ENCODE results near the gene HDAC10.

Gene HDAC10

DNA sequence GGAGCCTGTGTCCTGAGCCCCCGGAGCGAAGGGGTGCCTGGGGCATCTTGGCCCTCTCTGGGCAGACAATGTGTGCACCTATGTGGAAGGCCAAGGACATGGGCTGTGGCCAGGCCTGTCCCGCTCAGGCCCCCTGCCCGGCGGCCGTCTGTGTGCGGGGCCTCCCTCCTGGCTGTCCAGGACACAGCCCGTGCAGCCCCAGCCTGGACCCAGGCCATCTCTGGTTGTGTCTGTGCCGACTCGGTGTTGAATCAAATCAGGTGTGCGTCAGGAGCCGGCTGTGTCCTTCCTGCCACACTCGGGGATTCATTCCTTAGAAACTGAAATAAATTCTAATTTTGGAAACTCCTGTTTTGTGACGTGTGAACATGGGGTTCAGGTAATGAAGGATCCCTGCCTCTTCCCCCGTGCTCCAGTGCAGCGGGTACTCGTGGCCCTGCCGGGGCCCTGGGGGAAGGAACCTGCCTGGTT lies 51.8 kb downstream of the HDAC10 start:
- no peak for DNase-seq

- DNase-seq: no peak
Measured at GRCh38 chr22:50198624-50199017, 52.4 kb downstream of the HDAC10 start.

- no peak for DNase-seq
Measured at GRCh38 chr22:50197856-50198623, 53.0 kb downstream of the HDAC10 start.

DNA sequence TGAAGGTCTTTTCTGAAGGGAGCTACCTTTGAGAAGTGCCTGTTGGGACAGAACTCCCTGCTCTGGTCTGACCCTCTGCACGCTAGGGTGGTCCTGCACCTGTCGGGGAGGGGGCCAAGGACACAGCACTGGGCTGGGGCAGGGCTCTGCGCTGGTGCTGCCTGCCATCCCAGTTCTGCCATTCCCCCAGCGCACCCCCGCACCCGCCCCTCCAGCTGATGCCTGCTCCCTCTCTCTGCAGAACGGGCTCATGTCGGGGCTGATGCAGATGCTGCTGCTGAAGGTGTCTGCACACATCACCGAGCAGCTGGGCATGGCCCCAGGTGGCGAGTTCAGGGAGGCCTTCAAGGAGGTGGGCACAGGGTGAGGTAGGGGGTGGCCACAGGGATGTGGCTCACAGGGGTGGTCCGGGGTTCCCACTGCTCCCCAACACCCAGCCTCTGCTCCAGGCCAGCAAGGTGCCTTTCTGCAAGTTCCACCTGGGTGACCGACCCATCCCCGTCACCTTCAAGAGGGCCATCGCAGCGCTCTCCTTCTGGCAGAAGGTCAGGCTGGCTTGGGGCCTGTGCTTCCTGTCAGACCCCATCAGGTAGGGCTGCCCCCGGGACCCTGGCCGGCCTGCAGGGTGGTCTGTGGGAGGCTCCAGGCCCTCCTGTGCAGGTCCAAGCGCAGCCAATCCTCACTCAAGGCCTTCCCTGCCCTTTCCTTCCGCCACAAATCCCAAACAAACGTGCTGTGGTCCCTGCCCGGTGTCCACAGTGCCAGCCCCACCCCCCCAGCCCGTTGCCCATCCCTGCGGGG lies 53.9 kb downstream of the HDAC10 start:
- no peak for DNase-seq

DNA sequence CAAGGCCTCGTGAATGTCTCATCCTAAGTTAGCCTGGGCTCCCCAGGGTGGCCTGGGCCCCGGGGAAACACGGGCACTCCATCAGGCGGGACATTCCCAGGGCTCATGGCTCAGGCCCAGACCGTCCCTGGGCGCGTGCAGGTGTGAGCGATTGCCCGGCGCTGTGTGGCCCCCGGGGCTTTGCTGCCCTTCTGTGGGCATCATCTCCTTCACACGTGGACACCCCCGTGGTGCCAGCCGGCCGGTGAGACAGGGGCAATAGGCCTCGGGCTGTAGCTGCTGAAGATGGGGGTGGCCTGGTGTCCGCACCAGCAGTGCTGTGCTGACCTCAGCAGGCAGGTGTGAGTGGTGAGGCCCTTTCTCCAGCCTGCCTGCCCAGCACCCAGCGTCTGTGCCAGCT lies 54.8 kb downstream of the HDAC10 start:
- DNase-seq: no peak

Data from SHP77 (cell line).